ENCODE results near the gene TUFM. TPM values are rescaled to one million over a fixed set of nuclear protein-coding genes. Genes with fewer than 3 reads are reported as not detected.

TUFM gene
- total RNA-seq, 1 experiment from 2014 or later: 361 TPM

DNA sequence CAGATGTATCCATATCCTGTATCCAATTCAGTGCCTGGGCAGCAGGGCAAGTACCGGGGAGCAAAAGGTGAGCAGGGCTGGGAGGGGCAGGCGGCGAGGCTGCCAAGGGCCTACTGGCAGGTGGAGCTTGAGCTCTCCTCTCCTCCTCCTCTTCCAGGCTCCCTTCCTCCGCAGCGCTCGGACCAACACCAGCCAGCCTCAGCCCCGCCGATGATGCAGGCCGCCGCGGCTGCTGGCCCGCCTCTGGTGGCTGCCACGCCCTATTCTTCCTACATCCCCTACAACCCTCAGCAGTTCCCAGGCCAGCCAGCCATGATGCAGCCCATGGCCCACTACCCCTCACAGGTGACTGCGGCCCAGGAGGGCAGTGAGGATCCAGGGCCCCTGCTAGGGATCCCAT lies 11.8 kb downstream of the TUFM start:
- Histone ChIP-seq H3K27ac (ENCODE audit: low read depth, low read length) (no peak overlapping the region; the same call in 1 of the 2 replicates), H3K36me3 (ENCODE audit: control insufficient read depth in 1 of 2, insufficient read depth in 2 of 2, low read length in 2 of 2) (peaks cover 70 to 72% of the 10 kb centered on the region in 2 experiments), H3K79me2 (ENCODE audit: insufficient read depth, low read length) (peaks cover 45% of the 10 kb centered on the region), H2AFZ (ENCODE audit: low read depth, low read length, poor library complexity, severe bottlenecking) (no peak overlapping the region), H3K4me1 (ENCODE audit: control insufficient read depth in 1 of 2, insufficient read depth in 2 of 2, low read length in 2 of 2) (no peaks in the 10 kb centered on the region), H3K9me2 (ENCODE audit: insufficient read depth) (no peaks in the 10 kb centered on the region), H3K9ac (ENCODE audit: low read length) (no peak overlapping the region), H4K20me1 (ENCODE audit: insufficient read depth) (0 out of 2 replicates have a peak, but pooled peaks cover 3% of the 10 kb centered on the region), H3K4me3 (replicated peaks in 1 of 2; ENCODE audit: low read depth in 1 of 2, low read length in 2 of 2) (no peak overlapping the region), H3K4me2 (ENCODE audit: low read length) (no peak overlapping the region), H3K27me3 (ENCODE audit: insufficient read depth, low read length) (no peaks in the 10 kb centered on the region), H3K9me3 (ENCODE audit: control insufficient read depth in 1 of 2, insufficient read depth in 1 of 2, low read depth in 1 of 2, low read length in 2 of 2) (no peaks in the 10 kb centered on the region)
- DNase-seq (ENCODE audit: low read depth, low spot score) (no peak), ATAC-seq (no peak)
- no TSS peak for BruUV-seq (replicated peaks)
- intact Hi-C loops (cut with micrococcal nuclease): no loop called here
- CTCF ChIA-PET: no interaction called here
- TF ChIP-seq POLR2AphosphoS5 (IDR thresholded peaks at IDR 0.05; ENCODE audit: low read depth, low read length) (no peak), ZNF274 (IDR thresholded peaks at IDR 0.05; ENCODE audit: low read depth, low read length) (no peak), SRF (IDR thresholded peaks at IDR 0.05; ENCODE audit: low read depth) (no peak), ZFX (IDR thresholded peaks at IDR 0.05) (no peak), YY1 (IDR thresholded peaks at IDR 0.05; ENCODE audit: extremely low read depth, insufficient replicate concordance, low read depth, low read length) (no peak), EZH2phosphoT487 (IDR thresholded peaks at IDR 0.05; ENCODE audit: borderline replicate concordance) (no peak), JUND (IDR thresholded peaks at IDR 0.05) (no peak), RAD21 (IDR thresholded peaks at IDR 0.05; ENCODE audit: low read depth) (no peak), EGR1 (IDR thresholded peaks at IDR 0.05; ENCODE audit: low read depth) (no peak), SIN3A (IDR thresholded peaks at IDR 0.05; ENCODE audit: low read depth) (no peak), SP1 (IDR thresholded peaks at IDR 0.05; ENCODE audit: low read depth) (no peak), ELF1 (IDR thresholded peaks at IDR 0.05; ENCODE audit: borderline replicate concordance, low read depth) (no peak), POLR2A (IDR thresholded peaks at IDR 0.05; ENCODE audit: borderline replicate concordance, extremely low read depth, insufficient read depth, insufficient read length) (no peak), CBX3 (IDR thresholded peaks at IDR 0.05; ENCODE audit: low read depth) (no peak), CTCF (IDR thresholded peaks at IDR 0.05 in 2 of 3, conservative IDR thresholded peaks at IDR 0.05 in 1 of 3; ENCODE audit: borderline replicate concordance in 1 of 3, insufficient read depth in 1 of 3, low read depth in 2 of 3, low read length in 2 of 3) (no peak), REST (IDR thresholded peaks at IDR 0.05; ENCODE audit: low read depth) (no peak), CEBPB (IDR thresholded peaks at IDR 0.05; ENCODE audit: low read depth) (no peak)
- TF ChIP-seq, protein P1, sequence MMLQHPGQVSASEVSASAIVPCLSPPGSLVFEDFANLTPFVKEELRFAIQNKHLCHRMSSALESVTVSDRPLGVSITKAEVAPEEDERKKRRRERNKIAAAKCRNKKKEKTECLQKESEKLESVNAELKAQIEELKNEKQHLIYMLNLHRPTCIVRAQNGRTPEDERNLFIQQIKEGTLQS (IDR thresholded peaks at IDR 0.05): no peak
- TF ChIP-seq, protein P2, sequence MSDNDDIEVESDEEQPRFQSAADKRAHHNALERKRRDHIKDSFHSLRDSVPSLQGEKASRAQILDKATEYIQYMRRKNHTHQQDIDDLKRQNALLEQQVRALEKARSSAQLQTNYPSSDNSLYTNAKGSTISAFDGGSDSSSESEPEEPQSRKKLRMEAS (IDR thresholded peaks at IDR 0.05): no peak
- TF ChIP-seq, protein P3, sequence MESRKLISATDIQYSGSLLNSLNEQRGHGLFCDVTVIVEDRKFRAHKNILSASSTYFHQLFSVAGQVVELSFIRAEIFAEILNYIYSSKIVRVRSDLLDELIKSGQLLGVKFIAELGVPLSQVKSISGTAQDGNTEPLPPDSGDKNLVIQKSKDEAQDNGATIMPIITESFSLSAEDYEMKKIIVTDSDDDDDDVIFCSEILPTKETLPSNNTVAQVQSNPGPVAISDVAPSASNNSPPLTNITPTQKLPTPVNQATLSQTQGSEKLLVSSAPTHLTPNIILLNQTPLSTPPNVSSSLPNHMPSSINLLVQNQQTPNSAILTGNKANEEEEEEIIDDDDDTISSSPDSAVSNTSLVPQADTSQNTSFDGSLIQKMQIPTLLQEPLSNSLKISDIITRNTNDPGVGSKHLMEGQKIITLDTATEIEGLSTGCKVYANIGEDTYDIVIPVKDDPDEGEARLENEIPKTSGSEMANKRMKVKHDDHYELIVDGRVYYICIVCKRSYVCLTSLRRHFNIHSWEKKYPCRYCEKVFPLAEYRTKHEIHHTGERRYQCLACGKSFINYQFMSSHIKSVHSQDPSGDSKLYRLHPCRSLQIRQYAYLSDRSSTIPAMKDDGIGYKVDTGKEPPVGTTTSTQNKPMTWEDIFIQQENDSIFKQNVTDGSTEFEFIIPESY (IDR thresholded peaks at IDR 0.05; ENCODE audit: extremely low read depth, insufficient replicate concordance, low read length): no peak
- POLR2A ChIA-PET: no interaction called here
- RAD21 ChIA-PET (ENCODE audit: low non-redundant PET in 1 of 2, low total read pairs in 2 of 2, uncharacterized antibody in 2 of 2, unreplicated experiment in 2 of 2): no interaction called here

All from HCT116 (cell line).